Measurements from ENCODE around the gene HNRNPD. TPM values are rescaled to one million over a fixed set of nuclear protein-coding genes. Genes with fewer than 3 reads are reported as not detected.
A peak's percentile ranks its signal among the peaks of the same experiment; 100 is the strongest.

Gene HNRNPD
- polyA plus RNA-seq, 1 donor from 2014 or later = 144 TPM

DNA sequence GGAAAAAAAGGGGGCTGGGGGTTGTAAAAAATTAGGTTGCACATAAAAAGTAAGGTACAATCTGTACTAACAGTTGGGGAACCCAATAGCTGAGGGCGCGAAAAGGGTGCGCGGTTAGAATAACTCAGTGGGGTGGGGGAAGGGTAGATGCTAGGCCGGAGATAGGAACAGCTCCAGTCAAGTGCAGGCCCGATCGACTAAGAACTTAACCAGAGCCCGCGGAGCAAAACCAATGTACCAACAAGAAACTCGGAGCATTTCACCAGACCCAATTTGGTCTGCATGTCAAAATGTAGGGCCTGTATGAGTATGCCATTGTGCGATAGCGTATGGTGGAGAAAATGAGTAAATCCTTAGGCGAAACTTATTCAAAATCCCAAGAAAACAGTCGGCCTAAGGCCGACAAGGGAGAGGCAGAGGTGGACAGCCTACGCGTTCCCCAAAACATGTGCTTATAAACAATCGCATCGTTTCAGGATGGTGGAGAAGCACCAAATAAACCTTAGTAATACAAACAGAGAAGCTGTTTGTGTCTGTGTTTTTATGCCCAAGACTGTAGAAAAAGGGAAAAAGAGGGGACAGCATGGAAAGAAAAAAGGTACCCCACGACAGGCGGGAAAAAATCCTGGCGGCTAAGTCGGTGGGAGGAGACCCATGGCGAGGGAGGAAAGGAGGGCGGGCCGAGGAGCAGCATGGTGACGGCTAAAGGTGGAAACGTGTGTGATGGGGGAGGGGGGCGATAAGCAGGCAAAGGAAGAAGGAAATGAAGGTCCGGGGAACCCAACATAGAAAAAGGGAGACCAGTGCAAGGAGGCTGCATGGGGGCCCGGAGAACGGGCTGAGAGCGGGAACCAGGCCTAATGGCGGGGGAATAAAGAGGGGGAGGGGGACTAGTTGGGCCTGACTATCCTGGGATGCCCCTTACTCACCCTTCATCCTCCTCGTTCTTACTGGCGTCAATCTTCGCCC is 990 bp downstream of the HNRNPD start:
- TF ChIP-seq, protein P1, sequence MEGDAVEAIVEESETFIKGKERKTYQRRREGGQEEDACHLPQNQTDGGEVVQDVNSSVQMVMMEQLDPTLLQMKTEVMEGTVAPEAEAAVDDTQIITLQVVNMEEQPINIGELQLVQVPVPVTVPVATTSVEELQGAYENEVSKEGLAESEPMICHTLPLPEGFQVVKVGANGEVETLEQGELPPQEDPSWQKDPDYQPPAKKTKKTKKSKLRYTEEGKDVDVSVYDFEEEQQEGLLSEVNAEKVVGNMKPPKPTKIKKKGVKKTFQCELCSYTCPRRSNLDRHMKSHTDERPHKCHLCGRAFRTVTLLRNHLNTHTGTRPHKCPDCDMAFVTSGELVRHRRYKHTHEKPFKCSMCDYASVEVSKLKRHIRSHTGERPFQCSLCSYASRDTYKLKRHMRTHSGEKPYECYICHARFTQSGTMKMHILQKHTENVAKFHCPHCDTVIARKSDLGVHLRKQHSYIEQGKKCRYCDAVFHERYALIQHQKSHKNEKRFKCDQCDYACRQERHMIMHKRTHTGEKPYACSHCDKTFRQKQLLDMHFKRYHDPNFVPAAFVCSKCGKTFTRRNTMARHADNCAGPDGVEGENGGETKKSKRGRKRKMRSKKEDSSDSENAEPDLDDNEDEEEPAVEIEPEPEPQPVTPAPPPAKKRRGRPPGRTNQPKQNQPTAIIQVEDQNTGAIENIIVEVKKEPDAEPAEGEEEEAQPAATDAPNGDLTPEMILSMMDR (IDR thresholded peaks at IDR 0.05; ENCODE audit: poor library complexity, severe bottlenecking) = no peak
- TF ChIP-seq EP300 (conservative IDR thresholded peaks at IDR 0.05; ENCODE audit: poor library complexity, severe bottlenecking) (no peak), RAD21 (conservative IDR thresholded peaks at IDR 0.05) (no peak), TAF1 (IDR thresholded peaks at IDR 0.05; ENCODE audit: low read depth) (no peak), EZH2 (IDR thresholded peaks at IDR 0.05; ENCODE audit: borderline replicate concordance, insufficient read depth, low read length, poor library complexity, severe bottlenecking) (no peak), MXI1 (conservative IDR thresholded peaks at IDR 0.05; ENCODE audit: poor library complexity, severe bottlenecking) (peak; percentile 90), POLR2AphosphoS5 (IDR thresholded peaks at IDR 0.05) (no peak), SMC3 (conservative IDR thresholded peaks at IDR 0.05; ENCODE audit: poor library complexity) (peak; percentile 6)
- TF ChIP-seq, protein P2, sequence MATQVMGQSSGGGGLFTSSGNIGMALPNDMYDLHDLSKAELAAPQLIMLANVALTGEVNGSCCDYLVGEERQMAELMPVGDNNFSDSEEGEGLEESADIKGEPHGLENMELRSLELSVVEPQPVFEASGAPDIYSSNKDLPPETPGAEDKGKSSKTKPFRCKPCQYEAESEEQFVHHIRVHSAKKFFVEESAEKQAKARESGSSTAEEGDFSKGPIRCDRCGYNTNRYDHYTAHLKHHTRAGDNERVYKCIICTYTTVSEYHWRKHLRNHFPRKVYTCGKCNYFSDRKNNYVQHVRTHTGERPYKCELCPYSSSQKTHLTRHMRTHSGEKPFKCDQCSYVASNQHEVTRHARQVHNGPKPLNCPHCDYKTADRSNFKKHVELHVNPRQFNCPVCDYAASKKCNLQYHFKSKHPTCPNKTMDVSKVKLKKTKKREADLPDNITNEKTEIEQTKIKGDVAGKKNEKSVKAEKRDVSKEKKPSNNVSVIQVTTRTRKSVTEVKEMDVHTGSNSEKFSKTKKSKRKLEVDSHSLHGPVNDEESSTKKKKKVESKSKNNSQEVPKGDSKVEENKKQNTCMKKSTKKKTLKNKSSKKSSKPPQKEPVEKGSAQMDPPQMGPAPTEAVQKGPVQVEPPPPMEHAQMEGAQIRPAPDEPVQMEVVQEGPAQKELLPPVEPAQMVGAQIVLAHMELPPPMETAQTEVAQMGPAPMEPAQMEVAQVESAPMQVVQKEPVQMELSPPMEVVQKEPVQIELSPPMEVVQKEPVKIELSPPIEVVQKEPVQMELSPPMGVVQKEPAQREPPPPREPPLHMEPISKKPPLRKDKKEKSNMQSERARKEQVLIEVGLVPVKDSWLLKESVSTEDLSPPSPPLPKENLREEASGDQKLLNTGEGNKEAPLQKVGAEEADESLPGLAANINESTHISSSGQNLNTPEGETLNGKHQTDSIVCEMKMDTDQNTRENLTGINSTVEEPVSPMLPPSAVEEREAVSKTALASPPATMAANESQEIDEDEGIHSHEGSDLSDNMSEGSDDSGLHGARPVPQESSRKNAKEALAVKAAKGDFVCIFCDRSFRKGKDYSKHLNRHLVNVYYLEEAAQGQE (IDR thresholded peaks at IDR 0.05; ENCODE audit: borderline replicate concordance) = peak; percentile 2
- Histone ChIP-seq H3K27ac (ENCODE audit: low read length) (peak overlapping the region; percentile 98), H3K4me3 (ENCODE audit: low read length) (peak overlapping the region; percentile 76), H3K4me2 (ENCODE audit: low read length) (peak overlapping the region; percentile 48), H3K9ac (ENCODE audit: low read length) (peak overlapping the region; percentile 100), H3K27me3 (ENCODE audit: insufficient read depth, low read depth, low read length) (no peaks in the 10 kb centered on the region), H3K79me2 (replicated peaks; ENCODE audit: insufficient read depth, low read length) (peaks cover 83% of the 10 kb centered on the region), H3F3A (ENCODE audit: insufficient read depth, low read length, poor library complexity, severe bottlenecking) (peaks cover 4% of the 10 kb centered on the region), H2AFZ (ENCODE audit: low read depth, low read length) (peak overlapping the region; percentile 95), H3K36me3 (ENCODE audit: insufficient read depth, low read length) (no peaks in the 10 kb centered on the region), H3K9me3 (ENCODE audit: low read length) (no peaks in the 10 kb centered on the region), H3K9me2 (ENCODE audit: insufficient read depth, low read length) (no peaks in the 10 kb centered on the region), H4K20me1 (ENCODE audit: insufficient read depth) (peaks cover 38% of the 10 kb centered on the region)

DNA sequence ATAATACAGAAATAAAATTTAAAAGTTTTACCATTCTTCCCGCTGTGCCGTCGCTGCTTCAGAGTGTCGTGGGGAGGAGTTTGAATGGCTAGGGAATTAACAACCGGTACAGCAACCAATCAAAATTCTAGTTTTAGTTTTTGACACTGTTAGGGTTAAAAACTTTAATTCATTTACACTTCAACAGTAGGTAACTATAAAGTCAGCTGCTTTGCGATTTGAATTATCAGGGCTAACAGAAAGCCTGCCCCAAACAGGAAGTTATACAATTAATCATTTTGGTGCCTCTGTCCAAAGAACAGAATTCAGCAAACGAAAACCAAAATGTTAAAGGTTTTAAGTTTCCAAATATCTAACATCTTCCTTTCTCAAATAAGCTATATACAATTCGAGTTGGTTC is 2.3 kb downstream of the HNRNPD start:
- Histone ChIP-seq H4K20me1 (ENCODE audit: insufficient read depth) (peaks cover 41% of the 10 kb centered on the region), H3K4me3 (ENCODE audit: low read length) (peak overlapping the region; percentile 76), H3K9me2 (ENCODE audit: insufficient read depth, low read length) (no peaks in the 10 kb centered on the region), H3F3A (ENCODE audit: insufficient read depth, low read length, poor library complexity, severe bottlenecking) (peaks cover 4% of the 10 kb centered on the region), H3K9me3 (ENCODE audit: low read length) (no peaks in the 10 kb centered on the region), H3K79me2 (replicated peaks; ENCODE audit: insufficient read depth, low read length) (peaks cover 90% of the 10 kb centered on the region), H3K27ac (ENCODE audit: low read length) (no peak overlapping the region), H3K4me2 (ENCODE audit: low read length) (peak overlapping the region; percentile 48), H3K27me3 (ENCODE audit: insufficient read depth, low read depth, low read length) (no peaks in the 10 kb centered on the region), H3K9ac (ENCODE audit: low read length) (peak overlapping the region; percentile 100), H3K36me3 (ENCODE audit: insufficient read depth, low read length) (no peaks in the 10 kb centered on the region), H2AFZ (ENCODE audit: low read depth, low read length) (no peak overlapping the region)
- no peak for TF ChIP-seq MXI1 (conservative IDR thresholded peaks at IDR 0.05; ENCODE audit: poor library complexity, severe bottlenecking)
- TF ChIP-seq, protein P2 (IDR thresholded peaks at IDR 0.05; ENCODE audit: borderline replicate concordance) = peak; percentile 7
- no peak for TF ChIP-seq POLR2AphosphoS5 (IDR thresholded peaks at IDR 0.05)
- no peak for TF ChIP-seq SMC3 (conservative IDR thresholded peaks at IDR 0.05; ENCODE audit: poor library complexity)
